Activated CD4-positive, alpha-beta T cell treated with anti-CD3 and anti-CD28 coated beads for 36 hours (primary cell): ENCODE results near the gene DYSF. TPM values are rescaled to one million over a fixed set of nuclear protein-coding genes. Genes with fewer than 3 reads are reported as not detected.

ENCODE experiments used
- ATAC-seq: fragments of 200-7000 bp; cut with Tn5 transposase; one replicate; pipeline ENCODE4 v1.10.0; 2021; ENCODE audit warnings: mild to moderate bottlenecking, moderate library complexity
- CTCF ChIA-PET: fragments of 350-600 bp; sonication (Branson Sonifier 250); formaldehyde crosslinking; loops from one replicate; lab custom pipeline; 2021; ENCODE audit warnings: antibody characterized with exemption; lab: Charles Lee
- POLR2A ChIA-PET: fragments of 350-600 bp; sonication (Branson Sonifier 250); formaldehyde crosslinking; loops from one replicate; lab custom pipeline; 2021; ENCODE audit warnings: antibody characterized with exemption, inconsistent platforms; lab: Charles Lee
- DNase-seq: peaks from one replicate; pipeline ENCODE4 v3.0.0-alpha.2; 2020
- H3K27ac Mint-ChIP-seq: one replicate; pipeline ENCODE4 v1.8.0; 2021; ENCODE audit warnings: mixed read lengths
- H3K27me3 Mint-ChIP-seq: one replicate; pipeline ENCODE4 v1.8.0; 2021; ENCODE audit warnings: mixed read lengths
- H3K36me3 Mint-ChIP-seq: one replicate; pipeline ENCODE4 v1.8.0; 2021; ENCODE audit warnings: low read depth, mixed read lengths
- H3K4me1 Mint-ChIP-seq: one replicate; pipeline ENCODE4 v1.8.0; 2021; ENCODE audit warnings: mixed read lengths
- H3K4me3 Mint-ChIP-seq: one replicate; pipeline ENCODE4 v1.8.0; 2021; ENCODE audit warnings: mild to moderate bottlenecking, moderate library complexity, mixed read lengths
- H3K9me3 Mint-ChIP-seq: one replicate; pipeline ENCODE4 v1.8.0; 2021; ENCODE audit warnings: low read depth, mixed read lengths
- intact Hi-C, 2 experiments: fragments of 100-400 bp; cut with DNase I in 1 of 2; cut with micrococcal nuclease in 1 of 2; formaldehyde crosslinking; loops; one replicate each; pipeline versions ENCODE4 v1.14.2 to v1.15.1; 2022 to 2024; cut with DNase I, micrococcal nuclease
- total RNA-seq, 2 experiments: library from RNA; stranded (reverse); gene quantifications; one replicate each; pipeline ENCODE4 v1.2.3, GENCODE V29; 2021

The DYSF gene
- total RNA-seq, 2 experiments from 2014 or later: 0.02 TPM; not detected in 1

- DNase-seq: no peak
- ATAC-seq: no peak
- intact Hi-C loops: loop anchor here (5.0 to 10.0 kb wide), 6 partner anchors 250 to 1198 kb away; no protein-coding TSS in a partner anchor
Observed at GRCh38 chr2:71546777-71547281, 93.5 kb downstream of the DYSF start.

GRCh38 chr2:71547616-71548285 lies 94.4 kb downstream of the DYSF start:
- peaks cover 14% of the 10 kb centered on the region for H3K27me3 Mint-ChIP-seq
- DNase-seq: no peak
- H3K4me3 Mint-ChIP-seq: no peak overlapping the region
- no peak overlapping the region for H3K27ac Mint-ChIP-seq
- intact Hi-C loops: loop anchor here (1.0 to 10.0 kb wide), 10 partner anchors 250 to 1197 kb away; no protein-coding TSS in a partner anchor
- H3K36me3 Mint-ChIP-seq: no peaks in the 10 kb centered on the region
- H3K4me1 Mint-ChIP-seq: peaks cover 7% of the 10 kb centered on the region
- CTCF ChIA-PET: interaction anchor here (0.6 to 1.3 kb wide), 5 partner anchors 178 to 1535 kb away, joined by 3 to 4 read pairs (median 3); no protein-coding TSS in a partner anchor
- POLR2A ChIA-PET: no interaction called here
- H3K9me3 Mint-ChIP-seq: no peaks in the 10 kb centered on the region
- no peak for ATAC-seq

More at GRCh38 chr2:71546777-71547281, 93.5 kb downstream of the DYSF start:
- Mint-ChIP-seq H3K27me3 (peaks cover 14% of the 10 kb centered on the region), H3K4me1 (peaks cover 7% of the 10 kb centered on the region), H3K9me3 (no peaks in the 10 kb centered on the region), H3K27ac (no peak overlapping the region), H3K4me3 (no peak overlapping the region), H3K36me3 (no peaks in the 10 kb centered on the region)
- POLR2A ChIA-PET: no interaction called here
- CTCF ChIA-PET: interaction anchor here (0.6 to 1.8 kb wide), 8 partner anchors 9 to 1610 kb away, joined by 3 to 8 read pairs (median 5); no protein-coding TSS in a partner anchor

- ChIA-PET CTCF (interaction anchor here (0.5 to 1.3 kb wide), 6 partner anchors 49 to 1534 kb away, joined by 3 read pairs; no protein-coding TSS in a partner anchor), POLR2A (no interaction called here)
- H3K27ac Mint-ChIP-seq: no peak overlapping the region
- DNase-seq: peak; percentile 84
- peaks cover 14% of the 10 kb centered on the region for H3K27me3 Mint-ChIP-seq
- ATAC-seq: peak; percentile 79
- no peaks in the 10 kb centered on the region for H3K36me3 Mint-ChIP-seq
- intact Hi-C loops: loop anchor here (1.0 to 10.0 kb wide), 10 partner anchors 248 to 1196 kb away; no protein-coding TSS in a partner anchor
- no peaks in the 10 kb centered on the region for H3K9me3 Mint-ChIP-seq
- peaks cover 7% of the 10 kb centered on the region for H3K4me1 Mint-ChIP-seq
- H3K4me3 Mint-ChIP-seq: no peak overlapping the region
Observed at GRCh38 chr2:71548646-71549425, 95.5 kb downstream of the DYSF start.

- Mint-ChIP-seq H3K27me3 (no peaks in the 10 kb centered on the region), H3K4me1 (no peaks in the 10 kb centered on the region), H3K36me3 (no peaks in the 10 kb centered on the region), H3K27ac (no peak overlapping the region), H3K4me3 (no peak overlapping the region), H3K9me3 (no peaks in the 10 kb centered on the region)
- ChIA-PET CTCF (interaction anchor here (0.9 to 1.6 kb wide), 4 partner anchors 15 to 599 kb away, joined by 3 to 7 read pairs (median 4); no protein-coding TSS in a partner anchor), POLR2A (no interaction called here)
- ATAC-seq: no peak
- no peak for DNase-seq
- intact Hi-C loops: no loop called here
Observed at GRCh38 chr2:71550801-71551630, 97.7 kb downstream of the DYSF start.

GRCh38 chr2:71551631-71551915 lies 98.2 kb downstream of the DYSF start:
- H3K27ac Mint-ChIP-seq: no peak overlapping the region
- ChIA-PET CTCF (interaction anchor here (0.9 to 1.6 kb wide), 4 partner anchors 15 to 599 kb away, joined by 3 to 7 read pairs (median 4); no protein-coding TSS in a partner anchor), POLR2A (no interaction called here)
- H3K9me3 Mint-ChIP-seq: no peaks in the 10 kb centered on the region
- no peaks in the 10 kb centered on the region for H3K4me1 Mint-ChIP-seq
- DNase-seq (no peak), ATAC-seq (no peak)
- no peaks in the 10 kb centered on the region for H3K27me3 Mint-ChIP-seq
- no peaks in the 10 kb centered on the region for H3K36me3 Mint-ChIP-seq
- H3K4me3 Mint-ChIP-seq: no peak overlapping the region
- intact Hi-C loops: no loop called here

- no peak overlapping the region for H3K27ac Mint-ChIP-seq
- H3K36me3 Mint-ChIP-seq: no peaks in the 10 kb centered on the region
- ChIA-PET POLR2A (no interaction called here), CTCF (interaction anchor here (0.7 to 1.6 kb wide), 3 partner anchors 14 to 598 kb away, joined by 3 to 7 read pairs (median 4); no protein-coding TSS in a partner anchor)
- no peaks in the 10 kb centered on the region for H3K27me3 Mint-ChIP-seq
- intact Hi-C loops: no loop called here
- H3K4me1 Mint-ChIP-seq: no peaks in the 10 kb centered on the region
- no peaks in the 10 kb centered on the region for H3K9me3 Mint-ChIP-seq
- H3K4me3 Mint-ChIP-seq: no peak overlapping the region
- ATAC-seq (no peak), DNase-seq (no peak)
Observed at GRCh38 chr2:71552356-71552755, 99.0 kb downstream of the DYSF start.

- ChIA-PET CTCF (interaction anchor here (0.6 to 1.6 kb wide), 4 partner anchors 15 to 644 kb away, joined by 3 to 7 read pairs (median 3); no protein-coding TSS in a partner anchor), POLR2A (no interaction called here)
- DNase-seq (no peak), ATAC-seq (no peak)
- Mint-ChIP-seq H3K36me3 (no peaks in the 10 kb centered on the region), H3K9me3 (no peaks in the 10 kb centered on the region), H3K4me1 (no peaks in the 10 kb centered on the region), H3K4me3 (no peak overlapping the region), H3K27ac (no peak overlapping the region), H3K27me3 (no peaks in the 10 kb centered on the region)
- intact Hi-C loops: no loop called here
Observed at GRCh38 chr2:71552861-71553301, 99.5 kb downstream of the DYSF start.

- intact Hi-C loops: no loop called here
- Mint-ChIP-seq H3K9me3 (no peaks in the 10 kb centered on the region), H3K36me3 (no peaks in the 10 kb centered on the region), H3K27me3 (no peaks in the 10 kb centered on the region), H3K4me1 (no peaks in the 10 kb centered on the region), H3K27ac (no peak overlapping the region), H3K4me3 (no peak overlapping the region)
- no peak for DNase-seq
- ChIA-PET POLR2A (no interaction called here), CTCF (interaction anchor here (0.6 to 1.3 kb wide), 3 partner anchors 8 to 370 kb away, joined by 3 to 4 read pairs (median 3); no protein-coding TSS in a partner anchor)
- no peak for ATAC-seq
Observed at GRCh38 chr2:71554028-71554705, 100.8 kb downstream of the DYSF start.

GRCh38 chr2:71554706-71555056 lies 101.3 kb downstream of the DYSF start:
- no peaks in the 10 kb centered on the region for H3K4me1 Mint-ChIP-seq
- no peaks in the 10 kb centered on the region for H3K36me3 Mint-ChIP-seq
- no peaks in the 10 kb centered on the region for H3K27me3 Mint-ChIP-seq
- H3K9me3 Mint-ChIP-seq: no peaks in the 10 kb centered on the region
- no peak overlapping the region for H3K4me3 Mint-ChIP-seq
- no peak for ATAC-seq
- no peak for DNase-seq
- H3K27ac Mint-ChIP-seq: no peak overlapping the region
- POLR2A ChIA-PET: no interaction called here
- CTCF ChIA-PET: interaction anchor here (1.3 kb wide), 1 partner anchor 369 kb away, joined by 4 read pairs; no protein-coding TSS in a partner anchor
- intact Hi-C loops: no loop called here

GRCh38 chr2:71555798-71556454 lies 102.6 kb downstream of the DYSF start:
- ChIA-PET POLR2A (interaction anchor here (0.6 kb wide), 1 partner anchor 407 kb away, joined by 3 read pairs; no protein-coding TSS in a partner anchor), CTCF (interaction anchor here (1.3 kb wide), 1 partner anchor 9 kb away, joined by 5 read pairs; no protein-coding TSS in a partner anchor)
- no peaks in the 10 kb centered on the region for H3K36me3 Mint-ChIP-seq
- H3K27ac Mint-ChIP-seq: no peak overlapping the region
- ATAC-seq (no peak), DNase-seq (no peak)
- H3K4me1 Mint-ChIP-seq: no peaks in the 10 kb centered on the region
- H3K9me3 Mint-ChIP-seq: no peaks in the 10 kb centered on the region
- no peak overlapping the region for H3K4me3 Mint-ChIP-seq
- no peaks in the 10 kb centered on the region for H3K27me3 Mint-ChIP-seq
- intact Hi-C loops: no loop called here
